ENCODE data around the gene SPECC1L.

GRCh38 chr22:24467340-24467739 lies 196.7 kb downstream of the SPECC1L start:
- TF ChIP-seq EZH2 (IDR thresholded peaks at IDR 0.05; ENCODE audit: insufficient read depth, poor library complexity, severe bottlenecking) (no peak), EZH2phosphoT487 (IDR thresholded peaks at IDR 0.05; ENCODE audit: insufficient read depth, low read depth) (no peak)

All from GM23248 (cell line).